Right atrium auricular region (tissue), 2 donors: ENCODE results near the gene RPH3AL. TPM values are rescaled to one million over a fixed set of nuclear protein-coding genes. Genes with fewer than 3 reads are reported as not detected.

Experiments used
- DNase-seq: peaks from one replicate; pipeline ENCODE4 v3.0.0-alpha.2; 2019; ENCODE audit warnings: low spot score
- H3K27ac ChIP-seq, 2 donors: fragments of 200-600 bp; sonication (generic); 1 replicate in 1 of 2; 2 replicates in 1 of 2; pipeline ENCODE4 v1.5.1; 2016 to 2019
- H3K27me3 ChIP-seq, 2 donors: fragments of 200-600 bp; sonication (generic); one replicate each; pipeline versions ENCODE4 v1.5.1 to v1.6.0; 2017 to 2019
- H3K36me3 ChIP-seq: fragments of 200-600 bp; sonication (generic); one replicate; pipeline ENCODE4 v1.5.1; 2016
- H3K4me1 ChIP-seq, 2 donors: fragments of 200-600 bp; sonication (generic); one replicate each; pipeline versions ENCODE4 v1.5.1 to v1.6.0; 2017 to 2019
- H3K4me3 ChIP-seq, 2 donors: fragments of 200-600 bp; sonication (generic); 1 replicate in 1 of 2; 2 replicates in 1 of 2; pipeline ENCODE4 v1.5.1; 2017 to 2019; ENCODE audit warnings: mild to moderate bottlenecking in 1 of 2, moderate library complexity in 1 of 2
- H3K9me3 ChIP-seq, 2 donors: fragments of 200-600 bp; sonication (generic); one replicate each; pipeline ENCODE4 v1.5.1; 2019
- CTCF ChIP-seq, 2 donors: fragments of 200-600 bp; sonication (generic); IDR thresholded peaks; one replicate each; pipeline ENCODE4 v1.5.1; 2019; ENCODE audit warnings: antibody characterized with exemption in 2 of 2
- total RNA-seq, 2 donors: library from RNA; depleted of rRNA; stranded (reverse); fragments of >200 nt; gene quantifications; one replicate each; pipeline ENCODE4 v1.1.0, GENCODE V29; 2016

RPH3AL gene
- total RNA-seq, 2 donors from 2014 or later = 7.2 to 13.1 TPM

- no peak for DNase-seq
- no peak overlapping the region for H3K27ac ChIP-seq
Measured at GRCh38 chr17:185445-186138, 167.0 kb downstream of the RPH3AL start.

GRCh38 chr17:183021-183420 lies 169.6 kb downstream of the RPH3AL start:
- Histone ChIP-seq H3K36me3 (no peaks in the 10 kb centered on the region), H3K27ac (no peak overlapping the region), H3K9me3 (no peaks in the 10 kb centered on the region), H3K4me3 (no peak overlapping the region), H3K4me1 (peaks cover 0 to 35% of the 10 kb centered on the region in 2 donors), H3K27me3 (no peaks in the 10 kb centered on the region)
- TF ChIP-seq CTCF (IDR thresholded peaks at IDR 0.05) = no peak
- DNase-seq = no peak

More at GRCh38 chr17:185445-186138, 167.0 kb downstream of the RPH3AL start:
- no peaks in the 10 kb centered on the region for H3K36me3 ChIP-seq
- no peaks in the 10 kb centered on the region for H3K9me3 ChIP-seq
- no peak for TF ChIP-seq CTCF (IDR thresholded peaks at IDR 0.05)
- H3K27me3 ChIP-seq = no peaks in the 10 kb centered on the region
- peaks cover 0 to 15% of the 10 kb centered on the region in 2 donors for H3K4me1 ChIP-seq
- H3K4me3 ChIP-seq = no peak overlapping the region

GRCh38 chr17:182050-182751 lies 170.4 kb downstream of the RPH3AL start:
- H3K27me3 ChIP-seq = no peaks in the 10 kb centered on the region
- H3K4me3 ChIP-seq = peak overlapping the region; percentile 20 to 44
- H3K36me3 ChIP-seq = no peaks in the 10 kb centered on the region
- no peak for DNase-seq
- TF ChIP-seq CTCF (IDR thresholded peaks at IDR 0.05) = no peak
- H3K27ac ChIP-seq = no peak overlapping the region
- H3K4me1 ChIP-seq = peaks cover 0 to 35% of the 10 kb centered on the region in 2 donors
- no peaks in the 10 kb centered on the region for H3K9me3 ChIP-seq

GRCh38 chr17:181245-182049 lies 171.2 kb downstream of the RPH3AL start, which contains the start of gene DOC2B:
DOC2B (minus strand) TSS chr17:181650; CDS start chr17:181479, 171 bp downstream.
- no peak for DNase-seq
- TF ChIP-seq CTCF (IDR thresholded peaks at IDR 0.05) = peak in 1 of 2 donors; percentile 43
- peak within 1 kb of the TSS; percentile 37 to 58 for H3K4me3 ChIP-seq
- no peaks in the 10 kb centered on the region for H3K36me3 ChIP-seq
- no peaks in the 10 kb centered on the region for H3K27me3 ChIP-seq
- H3K9me3 ChIP-seq = no peaks in the 10 kb centered on the region
- peaks cover 0 to 35% of the 10 kb centered on the region in 2 donors for H3K4me1 ChIP-seq
- peak within 1 kb of the TSS; percentile 51 to 75 for H3K27ac ChIP-seq

GRCh38 chr17:180381-181244 lies 172.0 kb downstream of the RPH3AL start:
- H3K4me1 ChIP-seq = peaks cover 0 to 35% of the 10 kb centered on the region in 2 donors
- no peaks in the 10 kb centered on the region for H3K36me3 ChIP-seq
- no peaks in the 10 kb centered on the region for H3K9me3 ChIP-seq
- H3K4me3 ChIP-seq = peak overlapping the region; percentile 37 to 58
- H3K27ac ChIP-seq = peak overlapping the region; percentile 51 to 75
- DNase-seq = no peak
- TF ChIP-seq CTCF (IDR thresholded peaks at IDR 0.05) = no peak
- H3K27me3 ChIP-seq = no peaks in the 10 kb centered on the region
